Measurements from ENCODE around the gene XPC.
"Not testable (repeated sequence)": the region's sequence is repeated elsewhere in the genome, so short reads cannot be mapped to it uniquely, and the experiment has no call there.

The XPC gene

DNA sequence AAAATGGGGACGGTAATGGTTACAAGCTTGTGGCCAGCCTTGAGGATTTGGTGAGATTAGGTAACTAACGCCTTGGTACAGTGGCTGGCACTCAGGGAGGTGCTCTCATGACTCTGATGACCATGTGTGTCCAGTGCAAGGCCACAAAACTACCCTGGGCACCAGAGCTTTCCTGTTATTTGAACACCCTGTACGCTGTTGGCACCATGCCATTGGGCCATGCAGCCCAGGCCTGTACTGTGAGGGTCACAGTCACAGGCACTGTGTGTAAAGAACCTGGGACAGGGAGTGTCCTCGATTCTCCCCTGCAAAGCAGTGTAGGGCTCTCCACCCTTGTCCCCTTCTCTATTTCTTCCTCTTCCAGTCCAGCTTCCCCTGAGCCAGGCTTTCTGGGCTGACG is 47.3 kb downstream of the XPC start:
- no peak for DNase-seq

DNA sequence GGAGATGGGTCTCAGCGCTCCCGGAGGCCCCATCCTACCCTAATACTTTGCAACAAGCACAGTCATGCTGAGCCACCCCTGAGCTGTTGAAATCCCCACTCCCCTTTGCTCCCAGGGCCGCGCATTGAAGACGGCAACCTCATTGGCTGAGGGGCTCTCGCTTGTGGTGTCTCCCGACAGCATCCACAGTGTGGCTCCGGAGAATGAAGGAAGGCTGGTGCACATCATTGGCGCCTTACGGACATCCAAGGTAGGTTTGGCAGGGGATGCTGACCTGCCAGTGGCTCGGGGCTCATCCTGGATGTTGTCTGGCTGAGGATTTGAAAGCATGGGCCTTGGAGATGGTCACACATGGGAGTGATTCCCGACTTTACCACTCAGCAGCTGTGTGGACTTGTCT is 47.7 kb downstream of the XPC start:
- DNase-seq, result no peak

DNA sequence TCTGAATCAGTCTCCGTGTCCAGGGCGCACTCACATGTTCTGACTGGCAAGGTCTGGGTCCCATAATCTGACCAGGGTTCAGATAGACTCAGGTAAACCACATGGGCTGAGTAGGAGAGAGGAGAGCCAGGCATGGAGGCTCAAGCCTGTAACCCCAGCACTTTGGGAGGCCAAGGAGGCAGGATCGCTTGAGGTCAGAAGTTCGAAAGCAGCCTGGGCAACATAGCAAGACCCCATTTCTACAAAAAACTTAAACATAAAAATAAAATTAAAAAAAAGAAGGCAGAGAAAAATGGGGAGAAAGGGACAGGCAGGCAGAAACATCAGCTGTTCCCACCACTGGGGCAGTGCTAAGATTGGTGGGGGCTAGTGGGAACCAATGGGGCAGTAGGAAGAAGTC is 48.2 kb downstream of the XPC start:
- no peak for DNase-seq

DNA sequence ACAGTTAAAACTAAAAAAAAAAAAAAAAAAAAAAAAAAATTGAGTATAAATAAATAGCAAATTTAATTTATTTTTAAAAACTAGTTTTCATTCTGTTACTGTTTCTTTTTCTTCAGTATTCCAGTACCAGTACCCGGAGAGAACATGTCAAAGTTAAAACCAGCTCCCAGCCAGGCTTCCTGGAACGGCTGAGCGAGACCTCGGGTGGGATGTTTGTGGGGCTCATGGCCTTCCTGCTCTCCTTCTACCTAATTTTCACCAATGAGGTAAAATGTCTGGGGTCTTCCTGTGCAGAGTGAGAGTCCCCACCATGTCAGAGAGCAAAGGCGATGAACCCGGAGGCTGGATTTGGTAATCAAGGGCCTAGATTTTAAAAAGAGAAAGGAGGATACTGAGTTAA is 49.1 kb downstream of the XPC start:
- DNase-seq, result no peak

DNA sequence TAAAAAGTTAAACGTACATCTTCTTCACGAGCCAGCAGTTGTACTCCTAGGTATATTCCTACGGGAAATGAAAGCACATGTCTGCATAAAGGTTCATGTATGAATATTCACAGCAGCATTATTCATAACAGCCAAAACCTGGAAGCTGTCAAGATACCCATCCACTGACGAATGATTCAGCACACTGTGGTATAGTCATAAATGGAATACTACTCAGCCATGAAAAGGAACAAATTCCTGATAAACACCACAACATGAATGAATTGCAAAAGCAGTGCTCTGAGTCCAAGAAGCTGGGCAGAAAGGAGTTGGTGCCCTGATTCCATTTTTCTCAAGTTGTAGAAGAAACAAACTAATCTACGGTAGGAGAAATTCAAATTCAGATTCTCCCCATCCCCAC is 49.7 kb downstream of the XPC start:
- DNase-seq, result no peak

DNA sequence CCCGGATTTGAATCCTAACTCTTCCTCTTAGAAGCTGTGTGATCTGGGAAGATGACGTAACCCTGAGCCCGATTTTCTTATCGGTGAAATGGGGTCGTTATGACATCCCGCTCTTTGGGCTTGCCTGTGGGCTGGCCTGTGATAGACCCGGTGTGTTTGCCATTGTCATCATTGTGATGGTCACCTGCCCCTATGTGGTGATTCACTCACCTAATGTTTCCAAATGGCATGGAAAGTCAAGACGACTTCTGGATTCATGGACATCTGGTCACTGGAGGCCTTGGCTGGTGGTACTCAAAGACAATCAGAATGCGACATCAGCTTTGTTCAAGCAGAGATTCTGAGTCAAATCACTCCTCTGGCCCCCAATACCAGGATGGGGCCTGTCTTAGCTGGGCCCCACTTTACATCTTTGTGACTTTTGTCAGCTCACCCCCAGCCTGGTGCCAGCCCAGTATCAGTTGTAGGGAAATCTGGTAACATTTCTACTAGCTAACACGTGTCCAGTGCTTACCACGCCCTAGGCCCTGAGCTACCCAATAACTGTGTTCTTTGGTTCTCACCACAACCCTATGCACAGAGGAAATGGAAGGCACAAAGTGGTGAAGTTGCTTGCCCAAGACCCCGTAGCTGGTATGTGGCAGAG is 50.8 kb downstream of the XPC start:
- no peak for DNase-seq

DNA sequence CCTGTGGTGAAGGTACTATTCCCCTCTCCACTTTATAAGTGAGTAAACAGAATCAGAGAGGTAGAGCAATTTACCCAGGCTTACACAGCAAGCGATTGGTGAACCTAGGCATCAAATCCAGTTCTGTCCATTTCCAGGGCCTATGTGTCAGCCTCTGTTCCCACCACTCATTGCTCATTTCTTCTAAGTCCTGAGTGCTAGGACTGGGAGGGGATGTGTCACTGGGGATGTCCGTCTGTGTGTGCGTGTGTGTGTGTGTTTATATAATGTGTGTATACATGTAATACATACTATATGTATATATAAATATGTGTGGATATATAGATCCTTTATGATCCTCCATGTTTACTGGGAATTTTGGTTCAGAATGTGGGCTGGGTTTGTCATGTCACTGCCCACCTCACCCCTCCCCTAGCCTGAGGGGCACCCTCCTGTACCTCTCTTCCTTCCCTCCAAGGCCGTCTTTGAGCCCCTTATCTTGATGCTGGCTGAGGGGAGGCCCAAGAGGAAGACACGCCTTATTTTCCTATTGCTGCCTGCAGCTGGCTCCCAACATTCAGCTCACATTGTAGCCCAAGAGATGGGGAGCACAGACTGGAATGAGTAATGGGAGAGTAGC is 51.4 kb downstream of the XPC start:
- DNase-seq, result no peak

DNA sequence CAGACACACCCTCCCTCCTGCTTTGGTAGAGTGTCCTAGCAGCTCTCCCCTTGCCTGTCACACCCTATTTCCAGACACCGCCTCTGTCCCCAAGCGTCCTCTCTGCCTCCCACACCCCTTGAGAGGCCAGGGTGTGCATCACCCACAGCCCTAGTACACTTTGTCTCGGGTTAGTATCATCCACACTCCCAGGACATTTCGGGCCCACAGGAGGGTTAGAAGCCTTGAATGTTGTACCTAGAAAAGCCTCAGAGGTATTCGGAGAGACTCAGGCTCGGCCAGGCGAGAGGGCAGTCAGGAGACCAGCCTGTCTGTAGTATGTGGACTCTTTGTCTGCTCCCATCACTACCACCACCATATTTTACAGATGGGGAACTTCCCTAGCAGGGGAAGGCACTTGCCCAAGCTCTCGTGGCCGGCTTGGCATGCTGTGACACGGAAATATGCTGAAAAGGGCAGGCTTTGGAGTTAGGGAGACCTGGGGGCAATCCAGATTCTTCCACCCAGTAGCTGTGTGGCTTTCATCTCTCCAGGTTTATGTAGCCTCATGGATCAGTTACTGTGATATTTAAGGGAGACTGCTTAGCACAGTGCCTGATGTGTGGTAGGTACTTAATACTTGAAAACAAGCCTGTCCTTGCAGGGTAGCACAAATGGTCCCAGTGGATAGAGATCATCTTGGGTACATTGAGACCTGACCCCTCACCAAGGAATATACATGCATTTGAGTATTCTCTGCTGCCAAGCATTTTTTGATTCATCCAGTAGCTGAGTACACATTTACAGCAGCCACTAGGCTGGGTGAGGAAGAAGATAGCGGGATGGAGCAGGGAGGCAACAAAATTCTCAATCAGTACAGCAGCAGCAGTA is 52.1 kb downstream of the XPC start:
- DNase-seq, result no peak

DNA sequence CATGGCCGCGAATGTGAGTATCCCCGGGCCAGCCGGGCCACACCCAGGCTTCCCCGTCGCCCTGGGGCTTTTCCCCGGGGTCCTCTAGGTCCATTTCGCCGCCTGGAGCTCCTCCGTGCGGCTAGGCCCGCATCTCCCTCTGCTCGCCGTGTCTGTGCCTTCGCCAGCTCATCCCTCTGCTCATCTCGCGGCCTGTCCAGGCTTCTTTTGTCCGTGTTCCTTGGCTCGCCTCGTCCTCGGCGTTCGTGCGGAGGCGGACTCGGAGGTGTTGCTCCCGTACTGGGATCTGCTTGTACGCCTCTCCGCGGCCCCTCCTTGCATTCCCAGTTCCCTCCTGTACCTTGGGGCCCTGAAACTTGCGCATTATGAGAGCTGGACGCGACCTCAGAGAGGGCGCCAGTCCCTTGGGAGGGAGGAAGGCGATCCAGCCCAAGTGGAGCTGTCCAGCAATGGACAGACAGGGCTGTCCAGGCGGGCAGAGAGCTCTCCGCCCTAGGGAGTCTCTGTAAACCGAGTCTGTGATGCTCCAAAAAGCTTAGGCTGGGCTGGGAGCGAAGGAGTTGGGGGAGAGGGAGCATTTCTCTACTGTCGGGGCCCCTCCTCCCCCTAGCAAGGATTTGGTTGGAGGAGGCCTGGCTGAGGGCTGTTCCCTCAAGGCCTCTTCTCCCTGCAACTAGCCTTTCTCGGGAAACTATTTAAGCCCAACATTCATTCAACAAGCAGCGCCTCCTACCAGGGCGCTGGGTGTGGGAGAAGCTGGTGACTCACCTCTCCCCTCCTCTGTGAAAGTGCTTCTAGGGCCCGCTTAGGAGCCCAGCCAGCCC is 53.0 kb downstream of the XPC start:
- peak; percentile 63 to 75 for DNase-seq

DNA sequence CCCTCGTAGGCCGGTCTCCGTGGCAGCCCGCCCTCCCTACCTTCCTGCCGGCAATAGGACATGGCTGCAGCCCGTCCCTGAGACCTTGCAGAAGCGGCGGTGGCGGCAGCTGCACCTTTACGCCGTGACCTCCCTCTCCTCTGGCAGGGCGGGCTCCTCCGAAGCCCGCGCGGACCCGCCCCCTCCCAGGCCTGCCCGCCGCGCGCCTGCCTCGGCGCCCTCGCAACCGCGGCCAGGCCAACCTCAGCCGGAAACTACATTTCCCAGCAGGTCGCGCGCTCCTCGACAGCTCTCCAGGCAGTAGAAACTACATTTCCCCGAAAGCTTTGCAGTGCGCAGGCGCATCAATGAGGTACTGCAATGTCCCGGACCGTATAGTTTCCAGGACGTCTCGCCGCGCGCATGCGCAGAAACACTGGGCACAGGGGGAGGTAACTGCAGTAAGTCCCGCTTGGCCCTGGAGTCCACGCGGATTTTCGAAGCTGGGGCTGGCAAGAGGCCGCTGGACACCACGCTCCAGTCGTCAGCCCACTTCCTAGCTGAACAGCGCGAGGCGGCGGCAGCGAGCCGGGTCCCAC is 53.7 kb downstream of the XPC start, which contains the start of the genes CHCHD4 and TMEM43:
Gene CHCHD4 (minus strand): TSS at position 256 of the 578 bp plus-strand sequence. CDS start 194 bp downstream, at position 62.
Gene TMEM43 (plus strand): TSS at position 438 of the 578 bp plus-strand sequence. CDS start 142 bp downstream, outside the sequence.
- peak; percentile 100 for DNase-seq

DNA sequence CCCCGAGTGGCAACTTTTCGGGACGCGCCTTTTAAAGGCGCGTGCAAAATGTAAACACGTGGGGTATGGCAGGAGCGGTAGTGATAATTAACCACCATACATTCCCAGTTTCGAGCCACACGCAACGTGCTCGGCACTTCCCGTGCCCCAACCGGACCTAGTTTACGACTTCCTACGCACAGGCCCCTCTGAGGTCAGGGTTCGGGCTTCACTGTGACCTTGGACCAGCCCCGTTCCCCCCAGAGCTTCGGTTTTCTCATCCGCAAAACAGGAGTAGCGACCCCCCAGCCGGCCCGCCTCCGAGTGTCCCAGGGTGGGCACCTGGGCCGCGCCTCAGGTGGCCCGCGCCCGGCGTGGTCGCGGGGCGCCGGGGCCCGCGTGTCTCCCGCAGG is 54.2 kb downstream of the XPC start:
- DNase-seq, result peak; percentile 75 to 86

DNA sequence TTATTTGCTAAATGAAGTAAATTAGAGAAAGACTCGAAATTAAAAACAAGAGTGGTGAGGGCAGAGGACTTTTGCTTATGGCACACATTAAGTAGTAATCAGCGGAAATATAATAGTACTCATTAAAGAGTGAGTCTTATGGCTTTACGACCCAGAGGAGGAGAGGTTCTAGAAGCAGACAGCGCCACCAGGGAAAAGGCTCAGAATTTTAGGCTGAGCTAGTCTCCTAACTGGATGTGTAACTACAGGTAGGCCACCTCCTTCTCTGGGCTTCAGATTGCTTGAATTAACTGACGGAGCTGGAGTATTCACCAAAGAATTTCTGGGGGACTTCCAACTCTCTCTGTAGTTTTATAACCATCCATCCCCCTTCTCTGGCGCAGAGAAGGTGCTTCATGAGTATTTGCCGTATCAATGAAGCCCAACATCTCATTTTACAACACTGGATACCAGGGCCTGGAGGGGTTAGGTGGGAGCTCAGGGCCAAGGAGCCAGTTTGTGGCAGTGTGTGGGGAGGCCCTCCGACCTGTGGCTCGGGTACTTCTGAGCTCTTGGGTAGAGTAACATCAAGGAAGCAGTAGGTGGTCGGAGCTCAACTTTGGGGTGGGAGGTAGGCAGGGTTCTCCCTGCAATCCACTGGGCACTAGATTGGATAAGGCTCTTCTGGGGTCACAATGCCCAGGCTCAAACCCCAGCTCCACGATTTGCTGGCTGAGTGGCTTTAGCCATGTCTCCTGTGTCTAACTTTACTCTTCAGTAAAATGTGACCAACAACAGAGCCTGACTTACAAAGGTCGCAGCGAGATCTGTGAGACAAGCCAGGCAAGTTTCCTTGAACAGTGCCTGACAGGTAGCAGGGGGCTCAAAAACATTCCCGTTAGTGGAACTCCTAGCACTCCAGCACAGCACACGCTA is 54.8 kb downstream of the XPC start:
- DNase-seq, result no peak

DNA sequence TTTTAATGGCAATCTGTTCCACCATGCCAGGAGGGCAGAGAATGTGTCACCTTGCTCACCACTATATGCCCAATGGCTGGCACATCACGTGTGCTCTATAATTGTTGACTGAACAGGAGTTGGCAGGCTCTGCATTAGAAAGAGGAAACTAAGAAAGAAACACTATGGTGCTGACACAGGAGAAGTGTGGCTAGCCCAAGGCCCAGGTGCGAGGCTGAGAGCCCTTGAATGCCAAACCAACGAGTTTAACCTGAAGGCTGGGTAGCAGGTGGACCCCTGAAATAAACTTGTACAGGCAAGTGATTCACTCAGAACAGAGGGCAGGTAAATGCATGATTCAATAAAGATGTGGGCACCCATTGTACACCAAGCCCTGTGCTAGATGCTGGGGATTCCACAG is 56.1 kb downstream of the XPC start:
- DNase-seq, result no peak

DNA sequence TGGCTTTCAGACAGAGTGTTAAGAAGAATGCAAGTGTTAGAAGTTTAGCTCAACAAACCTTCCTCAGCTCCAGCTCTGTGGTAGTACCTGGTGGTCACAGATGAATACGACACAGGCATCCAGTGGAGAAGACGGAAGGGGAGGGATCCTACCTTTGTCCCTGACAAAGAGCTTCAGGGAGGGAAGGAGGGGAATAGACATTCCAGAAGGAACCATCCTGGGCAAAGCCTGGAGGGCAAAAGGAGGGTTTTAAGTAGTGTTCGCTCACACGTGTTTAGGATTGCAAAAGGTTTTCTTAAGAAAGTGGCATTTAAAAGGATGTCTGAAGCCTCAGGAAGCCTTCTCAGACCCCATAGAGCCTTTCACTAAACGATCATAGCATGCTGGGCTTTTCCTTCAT is 56.5 kb downstream of the XPC start:
- no peak for DNase-seq

DNA sequence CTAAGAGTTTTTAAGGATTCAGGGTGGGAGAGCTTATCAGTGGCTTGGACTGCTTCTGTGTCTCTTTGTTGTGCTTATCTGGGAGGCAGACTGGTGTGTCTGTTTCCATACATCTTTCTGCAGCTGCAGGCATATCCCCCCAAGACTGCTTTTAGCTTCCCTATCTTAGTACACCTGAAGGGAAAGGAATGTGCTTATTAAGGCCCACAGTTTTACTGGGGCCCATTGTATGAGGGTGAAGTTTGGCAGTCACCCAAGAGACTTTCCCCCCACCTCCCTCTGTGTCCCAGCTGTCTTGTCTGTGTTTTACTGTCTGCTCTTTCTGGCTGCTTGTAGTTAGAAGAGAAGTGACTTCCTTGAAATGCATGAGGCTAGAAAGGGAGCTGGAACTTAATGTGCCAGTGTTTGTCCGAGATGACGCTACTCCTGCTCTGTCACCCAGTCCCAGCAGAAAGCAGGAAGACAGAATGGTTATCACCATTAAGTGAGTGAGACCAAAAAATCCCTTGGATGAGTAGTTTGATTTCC is 57.4 kb downstream of the XPC start:
- not testable (repeated sequence) for DNase-seq

DNA sequence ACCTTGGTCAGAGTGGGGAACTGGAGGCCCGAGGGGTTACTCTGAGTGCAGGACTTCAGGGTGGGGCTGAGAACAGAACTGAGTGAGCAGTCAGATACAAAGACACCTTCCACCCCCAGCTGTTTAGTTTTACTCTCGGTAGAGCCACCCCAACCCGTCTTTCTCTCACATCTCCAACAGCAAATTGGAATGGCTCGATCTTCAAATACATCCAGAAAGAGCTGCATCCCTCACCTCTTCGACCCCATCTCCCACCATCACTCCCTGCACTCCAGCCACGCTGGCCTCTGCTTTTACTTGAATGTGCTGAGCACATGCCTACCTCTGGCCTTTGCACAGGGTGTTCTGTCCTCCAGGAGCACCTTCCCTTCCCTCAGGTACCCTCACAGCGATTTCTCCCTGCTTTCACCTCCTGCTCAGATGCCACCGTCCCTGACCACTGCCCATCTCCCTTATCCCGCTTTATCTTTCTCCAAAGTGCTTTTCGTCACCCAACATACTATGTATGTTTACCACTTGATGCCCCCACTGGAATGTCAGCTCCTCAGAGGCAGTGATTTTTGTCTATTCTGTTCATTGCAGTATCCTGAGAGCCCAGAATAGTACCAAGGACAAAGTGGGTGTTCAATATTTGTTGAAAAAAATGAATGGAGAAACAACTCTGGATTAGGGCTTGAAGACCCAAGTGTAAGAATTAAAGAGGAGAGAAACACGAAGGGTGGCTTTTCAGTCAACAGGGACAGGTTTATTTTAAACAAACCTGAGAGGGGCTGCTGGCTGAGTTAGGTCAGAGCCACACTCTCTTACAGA is 58.1 kb downstream of the XPC start:
- DNase-seq, result no peak

DNA sequence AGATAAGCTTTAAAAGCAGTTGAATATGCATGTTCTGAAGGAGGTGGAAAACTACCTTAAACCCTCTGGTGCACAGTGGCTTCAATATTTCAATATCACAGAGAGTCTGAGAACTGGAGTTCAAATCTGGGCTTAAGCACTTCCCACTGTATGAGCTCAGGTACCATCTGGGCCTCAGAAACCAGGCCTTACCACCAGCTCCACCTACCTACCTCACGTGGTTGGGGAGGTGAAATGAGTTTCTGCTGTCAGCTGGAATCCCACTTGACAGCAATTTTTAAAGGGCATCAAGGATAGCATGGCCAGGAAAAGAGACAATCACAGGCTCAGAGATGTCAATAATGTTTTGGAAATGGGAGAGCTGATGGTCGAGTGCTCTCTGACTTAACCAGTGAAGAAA is 58.8 kb downstream of the XPC start:
- DNase-seq, result no peak

DNA sequence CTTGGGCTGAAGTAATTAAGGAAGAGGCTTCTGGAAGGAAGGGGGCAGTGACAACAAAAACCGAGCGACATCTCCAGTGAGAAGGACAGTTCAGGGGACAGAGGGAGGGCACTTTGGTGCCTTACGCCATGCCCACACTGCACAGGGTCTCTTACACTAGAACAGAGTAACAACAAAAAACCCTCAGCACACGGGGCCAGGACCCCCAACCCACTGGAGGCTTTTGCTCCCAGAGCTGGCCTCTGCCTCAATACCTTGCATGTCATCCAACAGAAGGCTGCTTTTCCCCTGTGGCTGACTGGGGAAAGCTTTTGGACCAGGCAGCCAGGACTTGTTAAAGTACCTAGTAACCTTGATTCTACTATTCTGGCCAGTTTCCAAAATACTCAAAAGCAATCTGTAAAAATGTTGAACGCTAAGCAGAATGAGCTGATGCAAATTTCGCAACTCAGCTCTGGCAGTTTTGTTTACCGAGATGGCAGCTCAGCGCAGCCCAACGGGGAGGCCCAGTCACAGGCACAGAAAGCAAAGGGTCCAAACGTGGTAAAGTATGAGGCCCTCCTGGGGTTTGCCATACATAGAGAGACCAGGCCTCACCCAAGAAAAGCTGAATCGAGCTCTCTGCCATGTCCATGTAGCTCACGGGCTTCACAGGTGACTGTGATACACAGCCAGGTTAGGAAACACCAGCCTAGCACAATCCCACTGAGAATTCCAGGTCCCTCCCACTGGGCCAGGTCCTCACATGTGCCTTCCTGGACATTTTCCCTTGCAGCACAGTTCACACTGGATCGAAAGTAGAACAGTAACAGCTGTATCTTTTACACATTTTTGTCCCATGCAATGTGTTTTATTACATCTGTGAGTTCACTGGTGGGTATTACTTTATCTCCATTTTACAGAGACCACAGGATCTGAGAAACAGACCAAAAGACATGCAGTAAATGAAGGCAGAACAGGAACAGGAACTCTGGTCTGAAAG is 59.7 kb downstream of the XPC start:
- no peak for DNase-seq

Data from AML-193 (cell line).